Measurements from ENCODE around the gene ADARB2.

The ADARB2 gene

DNA sequence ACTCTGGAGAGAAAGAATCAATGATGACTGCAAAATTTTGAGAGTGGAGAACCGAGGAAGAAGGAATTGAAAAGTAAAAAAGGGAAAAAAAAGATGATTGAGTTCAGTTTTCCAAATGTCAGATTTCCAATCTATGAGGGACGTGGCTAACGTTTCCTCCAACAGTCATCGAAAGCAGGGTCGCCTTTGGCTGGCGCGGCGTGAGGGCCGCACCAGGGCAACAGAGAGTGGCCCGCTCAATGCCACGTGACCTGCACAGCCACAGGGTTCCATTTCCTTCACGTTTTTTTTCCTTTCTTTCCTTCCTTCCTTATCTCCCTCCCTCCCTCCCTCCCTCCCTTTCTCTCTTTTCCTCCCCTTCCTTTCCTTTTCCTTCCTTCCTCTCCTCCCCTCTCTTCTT is 579.3 kb downstream of the ADARB2 start:
- in situ Hi-C loops (cut with MboI; ENCODE audit: low sequenced_read_pairs, unreplicated experiment): no loop called here
- TF ChIP-seq, protein P1, sequence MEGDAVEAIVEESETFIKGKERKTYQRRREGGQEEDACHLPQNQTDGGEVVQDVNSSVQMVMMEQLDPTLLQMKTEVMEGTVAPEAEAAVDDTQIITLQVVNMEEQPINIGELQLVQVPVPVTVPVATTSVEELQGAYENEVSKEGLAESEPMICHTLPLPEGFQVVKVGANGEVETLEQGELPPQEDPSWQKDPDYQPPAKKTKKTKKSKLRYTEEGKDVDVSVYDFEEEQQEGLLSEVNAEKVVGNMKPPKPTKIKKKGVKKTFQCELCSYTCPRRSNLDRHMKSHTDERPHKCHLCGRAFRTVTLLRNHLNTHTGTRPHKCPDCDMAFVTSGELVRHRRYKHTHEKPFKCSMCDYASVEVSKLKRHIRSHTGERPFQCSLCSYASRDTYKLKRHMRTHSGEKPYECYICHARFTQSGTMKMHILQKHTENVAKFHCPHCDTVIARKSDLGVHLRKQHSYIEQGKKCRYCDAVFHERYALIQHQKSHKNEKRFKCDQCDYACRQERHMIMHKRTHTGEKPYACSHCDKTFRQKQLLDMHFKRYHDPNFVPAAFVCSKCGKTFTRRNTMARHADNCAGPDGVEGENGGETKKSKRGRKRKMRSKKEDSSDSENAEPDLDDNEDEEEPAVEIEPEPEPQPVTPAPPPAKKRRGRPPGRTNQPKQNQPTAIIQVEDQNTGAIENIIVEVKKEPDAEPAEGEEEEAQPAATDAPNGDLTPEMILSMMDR (IDR thresholded peaks at IDR 0.05; ENCODE audit: borderline replicate concordance, control extremely low read depth, extremely low read depth, insufficient read depth, missing control alignments): no peak
- no peak for DNase-seq (ENCODE audit: low spot score)

DNA sequence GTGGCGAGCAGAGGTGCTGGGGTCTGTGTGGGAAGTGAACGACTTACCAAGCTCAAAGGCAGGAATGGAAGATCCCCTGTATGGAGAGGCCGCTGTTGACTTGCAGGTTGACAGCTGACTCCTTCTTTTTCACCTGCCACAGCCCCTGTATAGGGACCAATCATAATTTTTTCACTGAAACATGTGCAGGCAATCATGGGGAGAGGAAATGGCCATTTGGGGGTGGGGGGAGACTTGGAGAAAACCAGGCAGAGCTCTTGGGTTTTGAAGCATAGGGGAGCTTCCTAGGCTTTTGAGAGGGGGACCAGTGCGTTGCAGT is 579.8 kb downstream of the ADARB2 start:
- in situ Hi-C loops (cut with MboI; ENCODE audit: low sequenced_read_pairs, unreplicated experiment): no loop called here
- TF ChIP-seq, protein P1 (IDR thresholded peaks at IDR 0.05; ENCODE audit: borderline replicate concordance, control extremely low read depth, extremely low read depth, insufficient read depth, missing control alignments): no peak
- DNase-seq (ENCODE audit: low spot score): no peak

DNA sequence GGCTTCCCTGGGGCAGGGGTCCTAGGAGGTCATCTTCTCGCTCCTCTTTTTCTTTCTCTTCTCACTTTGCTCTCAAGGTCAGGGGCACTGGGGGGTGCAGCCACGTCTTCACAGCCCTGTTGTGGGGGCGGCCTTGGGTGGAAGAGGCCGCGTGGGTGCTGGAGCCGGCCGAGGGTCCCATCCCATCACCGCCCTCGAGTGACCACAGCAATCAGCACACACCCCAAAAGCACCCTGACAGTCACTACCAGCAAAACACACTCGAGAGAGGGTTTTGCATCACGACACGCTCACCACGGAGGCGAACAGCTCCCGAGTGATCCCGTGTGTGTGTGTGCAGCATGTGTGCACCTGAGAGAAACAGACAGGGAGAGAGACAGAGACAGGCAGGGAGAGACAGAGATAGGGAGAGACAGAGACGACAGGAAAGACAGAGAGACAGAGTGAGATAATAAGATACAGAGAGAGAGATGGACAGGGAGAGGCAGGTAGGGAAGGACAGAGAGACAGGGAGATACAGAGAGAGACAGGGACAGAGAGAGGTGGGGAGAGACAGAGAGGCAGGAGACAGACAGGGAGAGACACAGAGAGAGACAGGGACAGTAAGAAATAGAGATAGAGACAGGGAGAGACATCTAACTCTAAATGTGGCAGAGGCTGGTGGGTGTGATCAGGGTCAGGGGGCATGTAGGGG is 580.3 kb downstream of the ADARB2 start:
- in situ Hi-C loops (cut with MboI; ENCODE audit: low sequenced_read_pairs, unreplicated experiment): no loop called here
- DNase-seq (ENCODE audit: low spot score): no peak
- TF ChIP-seq, protein P1 (IDR thresholded peaks at IDR 0.05; ENCODE audit: borderline replicate concordance, control extremely low read depth, extremely low read depth, insufficient read depth, missing control alignments): no peak

DNA sequence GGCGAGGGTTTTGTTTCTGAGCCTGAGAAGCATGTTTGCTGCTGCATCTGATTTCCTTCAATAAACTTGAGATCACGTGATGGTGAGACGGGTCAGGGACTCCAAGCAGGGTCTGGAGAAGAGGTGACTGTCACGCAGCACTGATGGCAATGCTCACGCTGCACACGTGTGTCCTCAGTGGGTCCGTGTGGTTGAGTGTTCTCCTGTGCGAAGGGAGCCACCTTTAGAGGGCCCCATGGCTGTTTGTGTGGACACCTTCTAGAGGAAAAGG is 580.8 kb downstream of the ADARB2 start:
- in situ Hi-C loops (cut with MboI; ENCODE audit: low sequenced_read_pairs, unreplicated experiment): no loop called here
- TF ChIP-seq, protein P1 (IDR thresholded peaks at IDR 0.05; ENCODE audit: borderline replicate concordance, control extremely low read depth, extremely low read depth, insufficient read depth, missing control alignments): no peak
- DNase-seq (ENCODE audit: low spot score): no peak

DNA sequence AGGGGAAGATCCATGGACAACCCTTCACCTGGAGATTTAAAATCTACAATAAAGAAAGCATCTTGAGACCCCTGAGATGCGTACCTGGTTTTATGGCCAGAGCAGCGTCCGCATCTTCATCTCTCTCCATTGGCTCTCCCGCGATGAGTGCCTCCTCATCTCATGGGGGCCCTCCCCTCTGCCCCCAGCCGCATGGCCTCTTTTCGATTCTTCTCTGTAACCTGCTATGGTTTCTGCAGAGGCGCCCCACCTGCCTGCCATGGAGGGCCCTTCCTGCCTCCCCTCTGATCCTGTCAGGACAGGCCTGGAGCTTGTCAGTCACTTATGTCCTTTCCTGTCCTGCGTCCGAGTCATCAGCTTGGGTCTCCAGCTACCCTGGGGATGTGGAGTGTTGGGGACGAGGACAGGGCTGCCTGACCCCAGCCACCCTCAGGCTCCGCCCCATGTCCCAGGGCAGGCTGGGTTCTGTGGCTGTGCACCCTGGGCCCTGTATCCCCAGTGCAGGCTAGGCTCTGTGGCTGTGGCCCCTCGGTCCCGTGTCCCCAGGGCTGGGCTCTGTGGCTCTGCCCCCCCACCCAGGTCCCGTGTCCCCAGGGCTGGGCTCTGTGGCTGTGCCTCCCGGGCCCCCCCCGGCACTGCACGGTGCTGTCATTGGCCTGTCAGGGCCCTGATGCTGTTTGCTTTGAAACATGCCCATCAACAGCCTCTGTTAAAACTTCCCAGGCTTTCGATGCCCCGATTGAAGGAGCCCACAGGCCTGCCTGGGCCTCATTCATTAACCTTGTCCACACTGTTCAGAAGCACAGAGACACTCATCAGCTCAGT is 581.3 kb downstream of the ADARB2 start:
- in situ Hi-C loops (cut with MboI; ENCODE audit: low sequenced_read_pairs, unreplicated experiment): no loop called here
- TF ChIP-seq, protein P1 (IDR thresholded peaks at IDR 0.05; ENCODE audit: borderline replicate concordance, control extremely low read depth, extremely low read depth, insufficient read depth, missing control alignments): no peak
- no peak for DNase-seq (ENCODE audit: low spot score)

DNA sequence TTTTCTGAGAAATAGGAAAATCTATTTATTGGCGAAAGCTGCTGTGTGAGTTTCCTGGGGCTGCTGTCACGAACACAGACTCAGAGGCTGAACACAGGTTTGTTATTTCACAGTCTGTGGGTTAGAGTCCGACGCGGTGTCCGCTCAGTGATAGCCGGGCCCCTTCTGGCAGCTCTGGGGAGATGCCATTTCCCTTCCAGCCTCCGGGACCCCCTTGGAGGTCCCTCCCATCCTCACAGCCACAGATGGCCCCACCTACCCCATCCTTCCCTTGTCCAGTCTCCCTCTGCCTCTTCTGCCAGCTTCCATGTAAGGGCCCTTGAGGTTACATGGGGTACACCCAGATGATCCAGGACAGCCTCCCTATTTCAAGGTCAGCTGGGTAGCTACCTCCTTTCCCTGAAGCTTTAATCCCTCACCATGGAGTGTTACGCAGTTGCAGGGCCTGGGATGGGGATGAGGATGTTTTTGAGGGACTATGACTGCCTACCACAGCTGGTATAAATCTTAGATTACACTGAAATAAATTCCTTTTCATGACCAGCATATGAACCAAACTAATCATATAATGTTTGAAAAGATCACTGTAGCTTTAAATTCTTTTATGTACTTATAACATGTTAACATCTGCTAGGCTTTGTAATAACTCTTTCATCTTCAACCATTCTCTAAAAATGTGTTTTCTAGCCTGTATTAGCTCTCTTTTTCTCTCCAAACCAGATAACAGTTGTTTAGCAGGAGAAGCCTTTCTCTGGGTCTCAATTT is 582.6 kb downstream of the ADARB2 start:
- in situ Hi-C loops (cut with MboI; ENCODE audit: low sequenced_read_pairs, unreplicated experiment): no loop called here
- TF ChIP-seq, protein P1 (IDR thresholded peaks at IDR 0.05; ENCODE audit: borderline replicate concordance, control extremely low read depth, extremely low read depth, insufficient read depth, missing control alignments): no peak
- DNase-seq (ENCODE audit: low spot score): no peak

Measured in GM13976 (cell line).